ENCODE measurements around the gene ZNF772. TPM values are rescaled to one million over a fixed set of nuclear protein-coding genes. Genes with fewer than 3 reads are reported as not detected.

ZNF772 gene
- total and polyA plus RNA-seq, 2 of the 8 experiments (the other 6 are each of a cell fraction or from before 2014, with no cell fraction given): 4.0 to 15.2 TPM

GRCh38 chr19:57466489-57466888 lies 10.9 kb downstream of the ZNF772 start:
- DNase-seq (ENCODE audit: low read depth in 1 of 2, low spot score in 2 of 2): no peak
- Histone ChIP-seq H2BK120ac (replicated peaks; ENCODE audit: low read depth, low read length) (no peak overlapping the region), H3K4me3 (ENCODE audit: extremely low read depth in 1 of 4, insufficient read depth in 2 of 4, low read depth in 3 of 4, low read length in 4 of 4) (no peak overlapping the region), H3K4me1 (replicated peaks in 1 of 4; ENCODE audit: control insufficient read depth in 3 of 4, insufficient read depth in 4 of 4, low read length in 3 of 4) (no peaks in the 10 kb centered on the region), H3K9ac (replicated peaks in 1 of 4; ENCODE audit: extremely low read depth in 1 of 4, low read depth in 3 of 4, low read length in 3 of 4) (no peak overlapping the region), H2AK5ac (ENCODE audit: low read depth, low read length) (no peak overlapping the region), H2AFZ (ENCODE audit: low read length) (no peak overlapping the region), H4K91ac (replicated peaks; ENCODE audit: insufficient read length, low read length) (no peak overlapping the region), H3K79me1 (ENCODE audit: low read depth, low read length) (no peaks in the 10 kb centered on the region), H3K18ac (ENCODE audit: extremely low read depth, low read length) (no peak overlapping the region), H2BK5ac (ENCODE audit: low read depth, low read length) (no peak overlapping the region), H3K14ac (ENCODE audit: insufficient read length) (no peak overlapping the region), H4K8ac (ENCODE audit: extremely low read depth, insufficient read depth, low read length) (no peak overlapping the region), H3K27ac (ENCODE audit: low read depth, low read length) (no peak overlapping the region), H2BK12ac (ENCODE audit: low read depth, low read length) (no peak overlapping the region), H3K79me2 (ENCODE audit: control insufficient read depth in 1 of 2, insufficient read depth in 2 of 2, low read length in 2 of 2) (peaks cover 0 to 2% of the 10 kb centered on the region in 2 experiments; a peak in 1 of 4 replicates), H3K27me3 (replicated peaks in 1 of 4; ENCODE audit: control insufficient read depth in 3 of 4, extremely low read depth in 1 of 4, insufficient read depth in 3 of 4, low read length in 3 of 4) (no peaks in the 10 kb centered on the region), H3K36me3 (ENCODE audit: control insufficient read depth in 2 of 4, insufficient read depth in 4 of 4, low read length in 3 of 4) (peaks cover 0 to 23% (median 2%) of the 10 kb centered on the region in 4 experiments; a peak in 4 of 8 replicates), H4K20me1 (replicated peaks in 1 of 2; ENCODE audit: control insufficient read depth in 1 of 2, insufficient read depth in 2 of 2, low read length in 2 of 2) (no peaks in the 10 kb centered on the region), H3K4me2 (ENCODE audit: insufficient read depth in 1 of 2, low read depth in 2 of 2, low read length in 2 of 2) (no peak overlapping the region), H2BK15ac (ENCODE audit: low read length) (no peak overlapping the region), H3K9me3 (ENCODE audit: insufficient read depth in 2 of 2, low read depth in 1 of 2, low read length in 1 of 2) (peaks cover 36 to 44% of the 10 kb centered on the region in 2 experiments), H4K5ac (ENCODE audit: insufficient read length, low read depth, low read length) (no peak overlapping the region), H3K23me2 (ENCODE audit: low read depth, low read length) (no peaks in the 10 kb centered on the region), H2BK20ac (ENCODE audit: low read length) (no peak overlapping the region), H3K23ac (ENCODE audit: insufficient read length) (no peak overlapping the region), H3K4ac (replicated peaks; ENCODE audit: insufficient read length, low read depth, low read length) (no peak overlapping the region), H3K56ac (replicated peaks; ENCODE audit: insufficient read length, low read depth, low read length) (no peak overlapping the region)
- FAIRE-seq: no peak
- WGBS, 2 experiments (ENCODE audit: extremely low coverage in 1 of 2, insufficient coverage in 1 of 2, insufficient read length in 1 of 2, insufficient replicate concordance in 2 of 2, low coverage in 1 of 2, low lambda C conversion rate in 2 of 2, missing lambda C conversion rate in 1 of 2): 89% methylated on average over 5 of the region's 5 CpGs; no CpG with 5 or more reads in 1 of the 2 experiments
- TF ChIP-seq SIX5 (IDR thresholded peaks at IDR 0.05; ENCODE audit: low read depth, low read length) (no peak), KDM4A (IDR thresholded peaks at IDR 0.05; ENCODE audit: low read depth, low read length, severe bottlenecking) (no peak), BRCA1 (IDR thresholded peaks at IDR 0.05; ENCODE audit: low read depth, low read length) (no peak), RNF2 (IDR thresholded peaks at IDR 0.05; ENCODE audit: borderline replicate concordance, low read depth, low read length, missing control alignments, poor library complexity, severe bottlenecking) (no peak), HDAC6 (IDR thresholded peaks at IDR 0.05; ENCODE audit: low read depth, low read length) (no peak)
- ChIA-PET CTCF (ENCODE audit: partially characterized antibody) (interaction anchor here (0.7 to 1.7 kb wide), 4 partner anchors 11 to 175 kb away, joined by 3 to 10 read pairs (median 5); partner anchors contain the start of gene ZNF772), POLR2A (ENCODE audit: partially characterized antibody) (interaction anchor here (1.5 kb wide), 1 partner anchor 216 kb away, joined by 4 read pairs; the partner anchor contains the start of gene ZNF551)

All from H1 (cell line).